ENCODE measurements around the gene VTA1.

- TF ChIP-seq CEBPB (IDR thresholded peaks at IDR 0.05; ENCODE audit: low read depth, low read length), result no peak
- no peak for TF ChIP-seq CTCF (conservative IDR thresholded peaks at IDR 0.05; ENCODE audit: low read depth, low read length)
- no peak for TF ChIP-seq POLR2A (IDR thresholded peaks at IDR 0.05; ENCODE audit: low read depth, low read length)
- TF ChIP-seq MAFK (IDR thresholded peaks at IDR 0.05; ENCODE audit: low read depth, low read length), result no peak
- no peak for TF ChIP-seq FOS (IDR thresholded peaks at IDR 0.05; ENCODE audit: low read depth, low read length)
- TF ChIP-seq CHD1 (IDR thresholded peaks at IDR 0.05; ENCODE audit: low read depth, low read length), result no peak
- TF ChIP-seq SMC3 (IDR thresholded peaks at IDR 0.05; ENCODE audit: low read depth, low read length), result no peak
- no peak for TF ChIP-seq NFE2L2 (IDR thresholded peaks at IDR 0.05; ENCODE audit: low read depth, low read length)
- no peak for TF ChIP-seq BHLHE40 (IDR thresholded peaks at IDR 0.05; ENCODE audit: low read depth, low read length)
- TF ChIP-seq RFX5 (IDR thresholded peaks at IDR 0.05; ENCODE audit: low read depth, low read length), result no peak
- TF ChIP-seq, protein P1, sequence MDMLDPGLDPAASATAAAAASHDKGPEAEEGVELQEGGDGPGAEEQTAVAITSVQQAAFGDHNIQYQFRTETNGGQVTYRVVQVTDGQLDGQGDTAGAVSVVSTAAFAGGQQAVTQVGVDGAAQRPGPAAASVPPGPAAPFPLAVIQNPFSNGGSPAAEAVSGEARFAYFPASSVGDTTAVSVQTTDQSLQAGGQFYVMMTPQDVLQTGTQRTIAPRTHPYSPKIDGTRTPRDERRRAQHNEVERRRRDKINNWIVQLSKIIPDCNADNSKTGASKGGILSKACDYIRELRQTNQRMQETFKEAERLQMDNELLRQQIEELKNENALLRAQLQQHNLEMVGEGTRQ (IDR thresholded peaks at IDR 0.05; ENCODE audit: low read depth, low read length), result no peak
- TF ChIP-seq MAZ (IDR thresholded peaks at IDR 0.05; ENCODE audit: borderline replicate concordance, low read depth, low read length), result no peak
- TF ChIP-seq MXI1 (IDR thresholded peaks at IDR 0.05; ENCODE audit: borderline replicate concordance, low read depth, low read length), result no peak
These were observed 6.1 kb downstream of the VTA1 start for GRCh38 chr6:142153196-142153595.

All from IMR-90 (cell line).